ENCODE measurements around the gene SPEF1. TPM values are rescaled to one million over a fixed set of nuclear protein-coding genes. Genes with fewer than 3 reads are reported as not detected.

SPEF1 gene
- total and polyA plus RNA-seq, 2 of the 4 experiments (the other 2 are of a cell fraction), result 0.15 TPM; not detected in 1

DNA sequence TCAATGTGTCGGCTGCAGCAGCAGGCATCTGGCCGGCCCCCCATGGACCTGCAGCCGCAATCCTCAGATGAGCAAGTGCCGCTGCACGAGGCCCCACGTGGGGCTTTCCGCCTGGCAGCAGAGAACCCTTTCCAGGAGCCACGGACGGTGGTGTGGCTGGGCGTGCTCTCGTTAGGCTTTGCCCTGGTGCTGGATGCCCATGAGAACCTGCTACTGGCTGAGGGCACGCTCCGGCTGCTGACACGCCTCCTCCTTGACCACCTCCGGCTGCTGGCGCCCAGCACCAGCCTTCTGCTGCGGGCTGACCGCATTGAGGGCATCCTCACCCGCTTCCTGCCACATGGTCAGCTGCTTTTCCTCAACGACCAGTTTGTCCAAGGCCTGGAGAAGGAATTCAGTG, 42.6 kb upstream of the SPEF1 start:
- Histone ChIP-seq H3K18ac (ENCODE audit: low read depth, low read length) (no peak overlapping the region), H3K27me3 (ENCODE audit: control insufficient read depth, insufficient read depth, low read length) (no peaks in the 10 kb centered on the region), H3K9me1 (ENCODE audit: insufficient read depth, low read length) (0 out of 2 replicates have a peak, but pooled peaks cover 8% of the 10 kb centered on the region), H2AK9ac (replicated peaks; ENCODE audit: low read depth, low read length, poor library complexity) (no peak overlapping the region), H3K4me1 (ENCODE audit: control insufficient read depth, insufficient read depth, low read length) (peaks cover 3% of the 10 kb centered on the region; the same call in 1 of the 2 replicates), H2BK5ac (ENCODE audit: low read depth, low read length, poor library complexity, severe bottlenecking) (no peak overlapping the region), H2AK5ac (ENCODE audit: low read depth, low read length) (no peak overlapping the region), H3K14ac (replicated peaks; ENCODE audit: low read depth, low read length) (no peak overlapping the region), H3K9ac (ENCODE audit: low read depth, low read length) (no peak overlapping the region), H2BK120ac (ENCODE audit: low read depth, low read length) (no peak overlapping the region), H3K27ac (ENCODE audit: insufficient read depth, low read length) (no peak overlapping the region), H2AFZ (replicated peaks; ENCODE audit: low read length, poor library complexity) (no peak overlapping the region), H3K4me2 (ENCODE audit: low read depth, low read length) (no peak overlapping the region), H3K9me3 (ENCODE audit: control insufficient read depth, insufficient read depth, low read length) (no peaks in the 10 kb centered on the region), H3K56ac (ENCODE audit: extremely low read depth, insufficient read depth, low read length) (no peak overlapping the region), H4K8ac (ENCODE audit: low read depth in 2 of 2, low read length in 2 of 2) (no peak overlapping the region), H4K5ac (ENCODE audit: low read depth, low read length) (no peak overlapping the region), H4K20me1 (ENCODE audit: insufficient read depth, low read length) (no peaks in the 10 kb centered on the region), H3K4me3 (ENCODE audit: insufficient read depth, low read depth, low read length) (no peak overlapping the region), H2BK20ac (ENCODE audit: low read depth, low read length) (no peak overlapping the region), H3K36me3 (ENCODE audit: control insufficient read depth, insufficient read depth, low read length) (peaks cover 36% of the 10 kb centered on the region), H3K4ac (ENCODE audit: low read depth, low read length) (no peak overlapping the region), H2BK15ac (ENCODE audit: low read depth, low read length) (no peak overlapping the region), H3K23ac (ENCODE audit: low read depth, low read length) (no peak overlapping the region), H4K91ac (ENCODE audit: insufficient read depth, low read depth, low read length) (no peak overlapping the region), H3K79me1 (ENCODE audit: low read depth in 1 of 2, low read length in 2 of 2) (peaks cover 14 to 28% of the 10 kb centered on the region in 2 experiments; a peak in 3 of 4 replicates)
- DNase-seq (no peak), ATAC-seq (ENCODE audit: low read depth) (no peak)
- TF ChIP-seq RFX5 (IDR thresholded peaks at IDR 0.05; ENCODE audit: low read depth, low read length), result no peak
- TF ChIP-seq ELK1 (IDR thresholded peaks at IDR 0.05; ENCODE audit: borderline replicate concordance, low read depth, low read length), result no peak
- no peak for TF ChIP-seq POLR2A (IDR thresholded peaks at IDR 0.05; ENCODE audit: low read depth, low read length)
- no peak for TF ChIP-seq SMC3 (IDR thresholded peaks at IDR 0.05; ENCODE audit: low read depth, low read length)
- no peak for TF ChIP-seq MXI1 (IDR thresholded peaks at IDR 0.05; ENCODE audit: borderline replicate concordance, low read depth, low read length)
- no peak for TF ChIP-seq CEBPB (IDR thresholded peaks at IDR 0.05; ENCODE audit: low read depth, low read length)
- no peak for TF ChIP-seq NFE2L2 (IDR thresholded peaks at IDR 0.05; ENCODE audit: low read depth, low read length)
- no peak for TF ChIP-seq BHLHE40 (IDR thresholded peaks at IDR 0.05; ENCODE audit: low read depth, low read length)
- TF ChIP-seq RAD21 (IDR thresholded peaks at IDR 0.05; ENCODE audit: low read length), result no peak
- TF ChIP-seq CHD1 (IDR thresholded peaks at IDR 0.05; ENCODE audit: low read depth, low read length), result no peak
- no peak for TF ChIP-seq CTCF (conservative IDR thresholded peaks at IDR 0.05; ENCODE audit: low read depth, low read length)
- no peak for TF ChIP-seq MAFK (IDR thresholded peaks at IDR 0.05; ENCODE audit: low read depth, low read length)
- TF ChIP-seq, protein P1, sequence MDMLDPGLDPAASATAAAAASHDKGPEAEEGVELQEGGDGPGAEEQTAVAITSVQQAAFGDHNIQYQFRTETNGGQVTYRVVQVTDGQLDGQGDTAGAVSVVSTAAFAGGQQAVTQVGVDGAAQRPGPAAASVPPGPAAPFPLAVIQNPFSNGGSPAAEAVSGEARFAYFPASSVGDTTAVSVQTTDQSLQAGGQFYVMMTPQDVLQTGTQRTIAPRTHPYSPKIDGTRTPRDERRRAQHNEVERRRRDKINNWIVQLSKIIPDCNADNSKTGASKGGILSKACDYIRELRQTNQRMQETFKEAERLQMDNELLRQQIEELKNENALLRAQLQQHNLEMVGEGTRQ (IDR thresholded peaks at IDR 0.05; ENCODE audit: low read depth, low read length), result no peak
- no peak for TF ChIP-seq MAZ (IDR thresholded peaks at IDR 0.05; ENCODE audit: borderline replicate concordance, low read depth, low read length)
- intact Hi-C loops (cut with micrococcal nuclease), result no loop called here
- POLR2A ChIA-PET (ENCODE audit: unreplicated experiment), result no interaction called here
- in situ Hi-C loops (cut with MboI; ENCODE audit: low sequenced_read_pairs), result no loop called here
- 95% methylated on average over 14 of the region's 20 CpGs; no CpG with 5 or more reads in 1 of the 2 experiments for WGBS, 2 experiments (ENCODE audit: extremely low coverage in 2 of 2, insufficient read length in 1 of 2)
- CTCF ChIA-PET, result no interaction called here
- no TSS peak for BruUV-seq (replicated peaks)
- dilution Hi-C loops (cut with HindIII; ENCODE audit: low sequenced_read_pairs, unreplicated experiment), result no loop called here

Measured in IMR-90 (cell line).